ENCODE data around the gene SIM2. TPM values are rescaled to one million over a fixed set of nuclear protein-coding genes. Genes with fewer than 3 reads are reported as not detected.

SIM2 gene
- total RNA-seq, 4 donors from 2014 or later: 0.36 TPM; not detected in 3

DNA sequence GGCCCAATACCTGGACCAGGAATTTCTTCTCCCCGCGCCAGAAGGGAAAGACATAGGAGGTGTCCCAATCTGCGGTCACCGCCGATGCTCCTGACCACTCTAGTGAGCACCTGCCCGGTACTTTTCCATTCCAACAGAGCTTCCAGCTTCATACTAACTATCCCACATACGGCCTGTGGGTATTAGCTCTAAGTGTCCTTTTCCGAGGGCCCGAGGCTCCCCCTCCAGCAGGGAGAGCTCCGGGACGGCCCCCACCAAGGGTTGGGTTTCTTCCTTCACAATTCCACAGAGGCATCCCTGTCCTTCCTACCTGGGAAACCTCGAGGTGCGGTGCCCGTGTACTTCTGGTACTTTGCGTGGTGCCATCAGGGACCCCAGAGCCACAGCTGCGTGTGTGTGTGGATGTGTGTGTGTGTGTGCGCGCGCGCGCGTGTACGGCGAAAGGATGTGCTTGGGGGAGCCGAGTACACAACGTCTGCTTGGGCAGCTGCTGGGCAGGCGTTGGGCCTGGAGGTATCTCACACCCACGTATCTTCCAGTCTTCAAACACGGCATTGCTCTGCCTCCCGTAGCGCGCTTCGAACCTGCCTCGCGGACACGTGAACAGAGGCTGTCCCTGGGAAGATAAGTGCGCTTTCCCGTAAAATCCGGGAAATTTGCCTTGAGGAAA is 2.4 kb upstream of the SIM2 start:
- no peak overlapping the region for H3K4me3 ChIP-seq (ENCODE audit: low read depth, poor library complexity, severe bottlenecking)
- DNase-seq (ENCODE audit: low spot score in 2 of 2): no peak
- intact Hi-C loops (cut with DNase I; ENCODE audit: low total_unique reads): no loop called here
- no peak for TF ChIP-seq POLR2A (IDR thresholded peaks at IDR 0.05)
- TF ChIP-seq CTCF (IDR thresholded peaks at IDR 0.05): no peak
- WGBS, 2 donors: 7 to 13% methylated on average over 24 to 38 of the region's 39 CpGs

- TF ChIP-seq CTCF (IDR thresholded peaks at IDR 0.05) (no peak), POLR2A (IDR thresholded peaks at IDR 0.05) (no peak)
- H3K4me3 ChIP-seq (ENCODE audit: low read depth, poor library complexity, severe bottlenecking): no peak overlapping the region
- intact Hi-C loops (cut with DNase I; ENCODE audit: low total_unique reads): no loop called here
- no peak for DNase-seq (ENCODE audit: low spot score in 2 of 2)
- WGBS, 2 donors: 2 to 5% methylated on average over 28 to 41 of the region's 58 CpGs
Measured at GRCh38 chr21:36697060-36697850, 1.7 kb upstream of the SIM2 start.

GRCh38 chr21:36697851-36698384 is 997 bp upstream of the SIM2 start:
- no peak for DNase-seq (ENCODE audit: low spot score in 2 of 2)
- WGBS, 2 donors: 9 to 14% methylated on average over 21 to 30 of the region's 33 CpGs
- H3K4me3 ChIP-seq (ENCODE audit: low read depth, poor library complexity, severe bottlenecking): no peak overlapping the region
- TF ChIP-seq CTCF (IDR thresholded peaks at IDR 0.05): no peak
- no peak for TF ChIP-seq POLR2A (IDR thresholded peaks at IDR 0.05)
- intact Hi-C loops (cut with DNase I; ENCODE audit: low total_unique reads): no loop called here

GRCh38 chr21:36698385-36698980 is 432 bp upstream of the SIM2 start:
- WGBS, 2 donors: 3 to 4% methylated on average over 8 to 58 of the region's 62 CpGs
- no peak for DNase-seq (ENCODE audit: low spot score in 2 of 2)
- TF ChIP-seq CTCF (IDR thresholded peaks at IDR 0.05) (no peak), POLR2A (IDR thresholded peaks at IDR 0.05) (no peak)
- intact Hi-C loops (cut with DNase I; ENCODE audit: low total_unique reads): no loop called here
- H3K4me3 ChIP-seq (ENCODE audit: low read depth, poor library complexity, severe bottlenecking): no peak overlapping the region

DNA sequence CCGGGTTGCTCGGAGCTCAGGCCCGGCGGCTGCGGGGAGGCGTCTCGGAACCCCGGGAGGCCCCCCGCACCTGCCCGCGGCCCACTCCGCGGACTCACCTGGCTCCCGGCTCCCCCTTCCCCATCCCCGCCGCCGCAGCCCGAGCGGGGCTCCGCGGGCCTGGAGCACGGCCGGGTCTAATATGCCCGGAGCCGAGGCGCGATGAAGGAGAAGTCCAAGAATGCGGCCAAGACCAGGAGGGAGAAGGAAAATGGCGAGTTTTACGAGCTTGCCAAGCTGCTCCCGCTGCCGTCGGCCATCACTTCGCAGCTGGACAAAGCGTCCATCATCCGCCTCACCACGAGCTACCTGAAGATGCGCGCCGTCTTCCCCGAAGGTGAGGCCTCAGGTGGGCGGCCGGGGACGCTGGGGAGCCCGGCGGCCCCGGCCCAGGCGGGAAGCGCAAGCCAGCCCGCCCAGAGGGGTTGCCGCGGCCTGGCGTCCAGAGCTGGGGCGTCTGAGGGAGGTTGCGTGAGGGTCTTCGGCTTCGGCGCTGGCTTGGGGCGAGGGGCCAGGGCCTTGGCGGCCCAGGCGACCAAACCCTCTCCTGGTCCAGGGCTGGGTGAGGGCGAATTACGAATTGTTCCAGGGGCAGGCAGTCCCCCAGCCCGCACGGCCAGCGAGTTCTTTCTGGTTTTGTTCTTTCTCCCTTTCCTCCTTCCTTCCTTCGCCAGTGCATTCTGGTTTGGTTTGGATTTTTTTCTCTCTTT is 805 bp downstream of the SIM2 start:
- TF ChIP-seq CTCF (IDR thresholded peaks at IDR 0.05): no peak
- TF ChIP-seq POLR2A (IDR thresholded peaks at IDR 0.05): no peak
- intact Hi-C loops (cut with DNase I; ENCODE audit: low total_unique reads): no loop called here
- WGBS, 2 donors: 6 to 7% methylated on average over 37 to 54 of the region's 67 CpGs
- H3K4me3 ChIP-seq (ENCODE audit: low read depth, poor library complexity, severe bottlenecking): no peak overlapping the region
- peak in 1 of 2 donors; percentile 73 for DNase-seq (ENCODE audit: low spot score in 2 of 2)

Data from lower leg skin (tissue), 4 donors.